HFF-Myc (cell line): ENCODE results near the gene GSG1L.

Source experiments
- DNase-seq: peaks from one replicate; pipeline ENCODE4 v3.0.0-alpha.2; 2011; ENCODE audit warnings: low read depth; ENCODE audit errors: extremely low read depth
- H3K4me3 ChIP-seq: replicated peaks from 2 replicates; pipeline ENCODE4 v1.5.1; 2011; ENCODE audit warnings: low read depth, mild to moderate bottlenecking, control low read depth, low read length
- TF ChIP-seq, protein P1 (sequence below): IDR thresholded peaks from 2 replicates; pipeline ENCODE4 v1.5.1; 2012; ENCODE audit warnings: mild to moderate bottlenecking, low read depth, low read length, control low read depth; ENCODE audit errors: missing control alignments

Gene GSG1L

DNA sequence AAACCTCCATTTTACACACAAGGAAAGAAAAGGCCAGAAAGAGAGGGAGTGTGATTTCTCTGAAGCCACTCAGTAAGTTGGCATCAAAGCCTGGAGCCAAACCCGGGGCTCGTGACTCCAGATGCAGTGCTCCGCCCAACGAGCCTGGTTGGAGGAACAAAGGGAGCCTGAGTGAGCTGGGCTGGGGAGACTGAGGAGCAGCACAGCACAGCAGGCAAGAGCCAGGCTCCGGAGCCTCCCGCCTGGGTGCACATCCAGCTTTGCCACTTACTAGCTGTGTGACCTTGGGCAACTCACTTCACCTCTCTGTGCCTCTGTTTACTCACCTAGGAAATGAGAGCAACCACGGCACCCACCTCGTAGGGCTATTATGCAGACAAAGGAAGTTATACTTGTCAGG lies 5.6 kb downstream of the GSG1L start:
- TF ChIP-seq, protein P1, sequence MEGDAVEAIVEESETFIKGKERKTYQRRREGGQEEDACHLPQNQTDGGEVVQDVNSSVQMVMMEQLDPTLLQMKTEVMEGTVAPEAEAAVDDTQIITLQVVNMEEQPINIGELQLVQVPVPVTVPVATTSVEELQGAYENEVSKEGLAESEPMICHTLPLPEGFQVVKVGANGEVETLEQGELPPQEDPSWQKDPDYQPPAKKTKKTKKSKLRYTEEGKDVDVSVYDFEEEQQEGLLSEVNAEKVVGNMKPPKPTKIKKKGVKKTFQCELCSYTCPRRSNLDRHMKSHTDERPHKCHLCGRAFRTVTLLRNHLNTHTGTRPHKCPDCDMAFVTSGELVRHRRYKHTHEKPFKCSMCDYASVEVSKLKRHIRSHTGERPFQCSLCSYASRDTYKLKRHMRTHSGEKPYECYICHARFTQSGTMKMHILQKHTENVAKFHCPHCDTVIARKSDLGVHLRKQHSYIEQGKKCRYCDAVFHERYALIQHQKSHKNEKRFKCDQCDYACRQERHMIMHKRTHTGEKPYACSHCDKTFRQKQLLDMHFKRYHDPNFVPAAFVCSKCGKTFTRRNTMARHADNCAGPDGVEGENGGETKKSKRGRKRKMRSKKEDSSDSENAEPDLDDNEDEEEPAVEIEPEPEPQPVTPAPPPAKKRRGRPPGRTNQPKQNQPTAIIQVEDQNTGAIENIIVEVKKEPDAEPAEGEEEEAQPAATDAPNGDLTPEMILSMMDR: no peak
- DNase-seq: no peak
- no peak overlapping the region for H3K4me3 ChIP-seq

GRCh38 chr16:28053461-28053860 lies 10.1 kb downstream of the GSG1L start:
- no peak for DNase-seq
- TF ChIP-seq, protein P1: no peak
- H3K4me3 ChIP-seq: no peak overlapping the region

DNA sequence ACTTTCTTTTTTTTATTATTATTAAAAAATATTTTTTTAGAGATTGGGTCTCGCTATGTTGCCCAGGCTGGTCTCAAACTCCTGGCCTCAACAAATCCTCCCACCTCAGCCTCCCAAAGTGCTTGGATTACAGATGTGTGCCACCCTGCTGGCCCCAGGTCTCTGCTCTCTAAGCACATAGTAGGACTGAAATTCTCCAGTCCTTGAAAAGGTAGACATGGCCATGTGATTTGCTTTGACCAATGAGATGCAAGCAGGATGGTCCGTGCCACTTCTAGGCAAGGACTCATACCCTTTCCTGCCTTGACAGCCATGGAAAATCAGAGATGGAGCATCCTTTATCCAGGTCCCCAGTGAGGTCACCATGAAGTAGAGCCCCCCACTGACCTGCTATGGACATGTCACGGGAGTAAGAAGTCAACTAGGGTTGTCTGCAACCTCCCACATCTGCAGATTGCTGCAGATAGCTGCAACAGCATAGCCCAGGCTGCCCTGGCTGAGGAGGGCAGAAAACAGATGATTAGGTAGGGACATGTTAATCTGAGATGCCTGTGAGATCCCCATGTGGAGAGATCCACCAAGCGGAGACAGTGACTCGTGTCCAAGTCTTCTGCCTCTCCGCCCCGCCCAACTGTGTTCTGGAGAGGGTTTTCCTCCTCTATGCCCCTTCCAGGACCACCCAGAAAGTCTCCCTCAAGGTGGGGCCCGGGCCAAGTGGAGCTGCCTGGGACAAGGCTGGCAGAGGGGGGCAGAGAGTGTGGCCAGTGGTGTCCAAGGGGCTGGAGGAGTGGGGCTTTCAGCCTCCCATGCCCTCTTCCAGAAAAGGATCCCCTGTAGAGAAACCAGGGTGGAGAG lies 11.0 kb downstream of the GSG1L start:
- TF ChIP-seq, protein P1: no peak
- no peak for DNase-seq
- no peak overlapping the region for H3K4me3 ChIP-seq

GRCh38 chr16:28051486-28051885 lies 12.0 kb downstream of the GSG1L start:
- no peak for DNase-seq
- TF ChIP-seq, protein P1: no peak
- no peak overlapping the region for H3K4me3 ChIP-seq

- no peak for DNase-seq
- H3K4me3 ChIP-seq: no peak overlapping the region
- TF ChIP-seq, protein P1: no peak
These were observed 20.7 kb downstream of the GSG1L start for GRCh38 chr16:28042811-28043210.

- no peak for DNase-seq
- TF ChIP-seq, protein P1: no peak
- H3K4me3 ChIP-seq: no peak overlapping the region
These were observed 21.9 kb downstream of the GSG1L start for GRCh38 chr16:28041615-28042014.
